ENCODE results near the gene ITGA3.

ITGA3 gene

GRCh38 chr17:50055426-50056216 is at the start of gene ITGA3:
TSS of gene ITGA3 (plus strand) at chr17:50056110. CDS start at chr17:50056440, 330 bp downstream.
- DNase-seq (ENCODE audit: low read depth) = peak; percentile 51

GRCh38 chr17:50009282-50009681 is 46.6 kb upstream of the ITGA3 start:
- DNase-seq (ENCODE audit: low read depth) = no peak

GRCh38 chr17:50013079-50013478 is 42.8 kb upstream of the ITGA3 start:
- DNase-seq (ENCODE audit: low read depth) = no peak

- DNase-seq (ENCODE audit: low read depth) = no peak
Measured at GRCh38 chr17:50014471-50015088, 41.3 kb upstream of the ITGA3 start.

- no peak for DNase-seq (ENCODE audit: low read depth)
Measured at GRCh38 chr17:50015146-50015545, 40.8 kb upstream of the ITGA3 start.

- DNase-seq (ENCODE audit: low read depth) = no peak
Measured at GRCh38 chr17:50018909-50019308, 37.0 kb upstream of the ITGA3 start.

GRCh38 chr17:50020841-50021599 is 34.9 kb upstream of the ITGA3 start:
- DNase-seq (ENCODE audit: low read depth) = no peak

GRCh38 chr17:50021681-50022370 is 34.1 kb upstream of the ITGA3 start:
- DNase-seq (ENCODE audit: low read depth) = no peak

- DNase-seq (ENCODE audit: low read depth) = no peak
Measured at GRCh38 chr17:50022463-50023130, 33.3 kb upstream of the ITGA3 start.

- DNase-seq (ENCODE audit: low read depth) = no peak
Measured at GRCh38 chr17:50023520-50023919, 32.4 kb upstream of the ITGA3 start.

- DNase-seq (ENCODE audit: low read depth) = no peak
Measured at GRCh38 chr17:50024808-50025207, 31.1 kb upstream of the ITGA3 start.

- no peak for DNase-seq (ENCODE audit: low read depth)
Measured at GRCh38 chr17:50026046-50026675, 29.7 kb upstream of the ITGA3 start.

- DNase-seq (ENCODE audit: low read depth) = peak; percentile 60
Measured at GRCh38 chr17:50026837-50027171, 29.1 kb upstream of the ITGA3 start.

- DNase-seq (ENCODE audit: low read depth) = no peak
Measured at GRCh38 chr17:50027172-50027880, 28.6 kb upstream of the ITGA3 start.

- no peak for DNase-seq (ENCODE audit: low read depth)
Measured at GRCh38 chr17:50027881-50028735, 27.8 kb upstream of the ITGA3 start.

GRCh38 chr17:50028736-50029120 is 27.2 kb upstream of the ITGA3 start:
- no peak for DNase-seq (ENCODE audit: low read depth)

GRCh38 chr17:50029185-50029584 is 26.7 kb upstream of the ITGA3 start:
- DNase-seq (ENCODE audit: low read depth) = no peak

- DNase-seq (ENCODE audit: low read depth) = no peak
Measured at GRCh38 chr17:50033316-50033715, 22.6 kb upstream of the ITGA3 start.

- DNase-seq (ENCODE audit: low read depth) = no peak
Measured at GRCh38 chr17:50034498-50035364, 21.2 kb upstream of the ITGA3 start.
